Measurements from ENCODE around the gene PTPRD. TPM values are rescaled to one million over a fixed set of nuclear protein-coding genes. Genes with fewer than 3 reads are reported as not detected.

The PTPRD gene
- total RNA-seq, 1 experiment from 2014 or later: 32.5 TPM

GRCh38 chr9:8555762-8556500, 2056.9 kb downstream of the PTPRD start:
- no peaks in the 10 kb centered on the region for H3K36me3 Mint-ChIP-seq (ENCODE audit: insufficient read depth in 1 of 3, low read depth in 3 of 3)
- H3K18ac ChIP-seq (ENCODE audit: insufficient read length, low read depth, low read length): no peak overlapping the region
- no peak overlapping the region for H2AFZ ChIP-seq (ENCODE audit: low read length)
- H3K79me1 ChIP-seq (ENCODE audit: insufficient read depth, low read depth, low read length, poor library complexity, severe bottlenecking): no peaks in the 10 kb centered on the region
- no peak for TF ChIP-seq CTCF (conservative IDR thresholded peaks at IDR 0.05)
- H3K56ac ChIP-seq (ENCODE audit: insufficient read length, low read depth, low read length): no peak overlapping the region
- H2BK120ac ChIP-seq (ENCODE audit: low read depth, low read length, poor library complexity, severe bottlenecking): no peak overlapping the region
- H3K9me3 Mint-ChIP-seq: no peaks in the 10 kb centered on the region
- no peak overlapping the region for H2BK12ac ChIP-seq (ENCODE audit: insufficient read length, low read depth, low read length)
- no peak overlapping the region for H3T11ph ChIP-seq (ENCODE audit: low read length)
- no peak for DNase-seq
- H4K20me1 ChIP-seq (ENCODE audit: control insufficient read depth, insufficient read depth, insufficient read length): no peaks in the 10 kb centered on the region
- H3K27ac ChIP-seq (ENCODE audit: insufficient read length, low read depth, low read length): no peak overlapping the region
- WGBS (ENCODE audit: extremely low coverage, insufficient read length, low lambda C conversion rate): no CpG with 5 or more reads among the region's 4 CpGs
- 0 out of 7 replicates have a peak overlapping the region, but pooled peaks of 1 of the 3 experiments have one; percentile 5 for H3K27ac Mint-ChIP-seq
- no peak overlapping the region for H4K5ac ChIP-seq (ENCODE audit: insufficient read length, low read depth, low read length)
- no peak overlapping the region for H3K4ac ChIP-seq (ENCODE audit: low read depth, low read length)
- no peak overlapping the region for H2BK5ac ChIP-seq (ENCODE audit: insufficient read length, low read length)
- no peak overlapping the region for H4K91ac ChIP-seq (ENCODE audit: insufficient read length, low read depth, low read length)
- H3K4me1 ChIP-seq (ENCODE audit: insufficient read depth, low read length): peaks cover 4% of the 10 kb centered on the region; the same call in 1 of the 2 replicates
- no peaks in the 10 kb centered on the region for H3K27me3 ChIP-seq (ENCODE audit: insufficient read depth, low read length)
- H3K9ac ChIP-seq (ENCODE audit: extremely low read depth, insufficient read length, low read length): no peak overlapping the region
- H3K23ac ChIP-seq (ENCODE audit: insufficient read length, low read depth, low read length): no peak overlapping the region
- no peak overlapping the region for H2AK5ac ChIP-seq (ENCODE audit: insufficient read length, low read length)
- no peak overlapping the region for H3K14ac ChIP-seq (ENCODE audit: insufficient read depth, low read length)
- no peak overlapping the region for H3K4me3 Mint-ChIP-seq
- no peak overlapping the region for H4K8ac ChIP-seq (replicated peaks; ENCODE audit: insufficient read length, low read depth, low read length)
- no peaks in the 10 kb centered on the region for H3K23me2 ChIP-seq (ENCODE audit: insufficient read length, low read depth, low read length, poor library complexity, severe bottlenecking)
- H3K79me2 ChIP-seq (ENCODE audit: insufficient read depth, low read length): no peaks in the 10 kb centered on the region
- H3K27me3 Mint-ChIP-seq (ENCODE audit: low read depth): no peaks in the 10 kb centered on the region
- H3K9me3 ChIP-seq (ENCODE audit: control insufficient read depth, low read depth, low read length): no peaks in the 10 kb centered on the region
- peaks cover 12 to 14% of the 10 kb centered on the region in 2 experiments for H3K4me1 Mint-ChIP-seq
- no peak overlapping the region for H2BK20ac ChIP-seq (ENCODE audit: low read depth, low read length, poor library complexity, severe bottlenecking)
- H3K4me2 ChIP-seq (ENCODE audit: insufficient read depth, insufficient read length, low read length): no peak overlapping the region
- no peak overlapping the region for H2BK15ac ChIP-seq (ENCODE audit: low read depth, low read length)

Measured in H9 (cell line).